NCI-H774 (cell line): ENCODE data around the gene TMEM14B.
"Not testable (repeated sequence)": the region's sequence is repeated elsewhere in the genome, so short reads cannot be mapped to it uniquely, and the experiment has no call there.

Experiments
- DNase-seq: peaks from one replicate; lab custom pipeline; 2025; lab: John Stamatoyannopoulos, UW

The TMEM14B gene

GRCh38 chr6:10747251-10747972 is at the start of gene TMEM14B:
Gene TMEM14B (plus strand): TSS chr6:10747805. CDS start chr6:10749246, 1,441 bp downstream.
- peak; percentile 97 for DNase-seq

- DNase-seq = no peak
Observed at GRCh38 chr6:10713962-10714361, 33.6 kb upstream of the TMEM14B start.

GRCh38 chr6:10719296-10719963 is 28.2 kb upstream of the TMEM14B start:
- no peak for DNase-seq

- no peak for DNase-seq
Observed at GRCh38 chr6:10719964-10720264, 27.7 kb upstream of the TMEM14B start.

- DNase-seq = no peak
Observed at GRCh38 chr6:10720265-10720959, 27.2 kb upstream of the TMEM14B start.

- DNase-seq = not testable (repeated sequence)
Observed at GRCh38 chr6:10720960-10721849, 26.4 kb upstream of the TMEM14B start.

GRCh38 chr6:10721850-10722569 is 25.6 kb upstream of the TMEM14B start:
- DNase-seq = no peak

- no peak for DNase-seq
Observed at GRCh38 chr6:10722570-10722819, 25.1 kb upstream of the TMEM14B start.

GRCh38 chr6:10722820-10723566 is 24.6 kb upstream of the TMEM14B start, which contains the start of gene TMEM14C:
Gene TMEM14C (plus strand): TSS chr6:10723070. CDS start chr6:10724614, 1,544 bp downstream.
- peak; percentile 94 for DNase-seq

GRCh38 chr6:10723567-10723881 is 24.1 kb upstream of the TMEM14B start:
- no peak for DNase-seq

GRCh38 chr6:10725044-10725443 is 22.6 kb upstream of the TMEM14B start:
- DNase-seq = no peak

GRCh38 chr6:10725716-10726115 is 21.9 kb upstream of the TMEM14B start:
- no peak for DNase-seq

GRCh38 chr6:10730254-10730653 is 17.4 kb upstream of the TMEM14B start:
- DNase-seq = no peak

- DNase-seq = no peak
Observed at GRCh38 chr6:10733151-10733715, 14.4 kb upstream of the TMEM14B start.

GRCh38 chr6:10733863-10734262 is 13.7 kb upstream of the TMEM14B start:
- DNase-seq = no peak

- DNase-seq = no peak
Observed at GRCh38 chr6:10736731-10737130, 10.9 kb upstream of the TMEM14B start.

GRCh38 chr6:10740061-10740460 is 7.5 kb upstream of the TMEM14B start:
- no peak for DNase-seq

- not testable (repeated sequence) for DNase-seq
Observed at GRCh38 chr6:10741643-10742042, 6.0 kb upstream of the TMEM14B start.

- no peak for DNase-seq
Observed at GRCh38 chr6:10742251-10742650, 5.4 kb upstream of the TMEM14B start.

GRCh38 chr6:10743515-10743914 is 4.1 kb upstream of the TMEM14B start:
- DNase-seq = no peak

GRCh38 chr6:10745116-10745515 is 2.5 kb upstream of the TMEM14B start:
- no peak for DNase-seq
